Endothelial cell of umbilical vein (primary cell): Measurements from ENCODE around the gene DAZAP2.

ENCODE experiments used
- EZH2 ChIP-seq: IDR thresholded peaks from 2 replicates; pipeline ENCODE4 v1.6.1; 2012; ENCODE audit warnings: borderline replicate concordance, low read depth, mild to moderate bottlenecking, moderate library complexity, low read length, inconsistent platforms; ENCODE audit not compliant: severe bottlenecking
- TF ChIP-seq, protein P1 (sequence below): IDR thresholded peaks from 2 replicates; pipeline ENCODE4 v1.6.1; 2011; ENCODE audit not compliant: insufficient read depth, insufficient read length

GRCh38 chr12:51265024-51265423 is 26.4 kb downstream of the DAZAP2 start:
- TF ChIP-seq, protein P1, sequence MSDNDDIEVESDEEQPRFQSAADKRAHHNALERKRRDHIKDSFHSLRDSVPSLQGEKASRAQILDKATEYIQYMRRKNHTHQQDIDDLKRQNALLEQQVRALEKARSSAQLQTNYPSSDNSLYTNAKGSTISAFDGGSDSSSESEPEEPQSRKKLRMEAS = no peak
- no peak for TF ChIP-seq EZH2
